WTC11 (cell line): ENCODE results near the gene FES.

Source experiments
- ATF1 ChIP-seq: sonication (generic); formaldehyde crosslinking; IDR thresholded peaks from 2 replicates; pipeline ENCODE4 v1.8.1; 2023; ENCODE audit warnings: mild to moderate bottlenecking, moderate library complexity, missing genetic modification reagents
- ATF2 ChIP-seq: sonication (generic); formaldehyde crosslinking; IDR thresholded peaks from 2 replicates; pipeline ENCODE4 v1.8.1; 2022; ENCODE audit warnings: low read depth, missing genetic modification reagents, borderline replicate concordance
- CTCF ChIP-seq: fragments of 200-600 bp; IDR thresholded peaks from 2 replicates; pipeline ENCODE4 v1.8.0; 2022; ENCODE audit warnings: antibody characterized with exemption
- ESRRA ChIP-seq: sonication (generic); formaldehyde crosslinking; IDR thresholded peaks from 2 replicates; pipeline ENCODE4 v1.8.1; 2022; ENCODE audit warnings: mild to moderate bottlenecking, missing genetic modification reagents, borderline replicate concordance
- IRF2 ChIP-seq: sonication (generic); formaldehyde crosslinking; IDR thresholded peaks from 2 replicates; pipeline ENCODE4 v1.8.0; 2022; ENCODE audit warnings: low read depth, missing genetic modification reagents, borderline replicate concordance
- ZNF138 ChIP-seq: sonication (generic); formaldehyde crosslinking; conservative IDR thresholded peaks from 2 replicates; pipeline ENCODE4 v1.8.1; 2022; ENCODE audit warnings: mild to moderate bottlenecking, moderate library complexity, missing genetic modification reagents

- TF ChIP-seq IRF2 (CRISPR knock-in tag) (no peak), ZNF138 (CRISPR knock-in tag) (no peak), CTCF (no peak), ATF1 (no peak), ESRRA (CRISPR knock-in tag) (no peak), ATF2 (no peak)
These were observed 34.5 kb downstream of the FES start for GRCh38 chr15:90918835-90919234.
